ENCODE results near the gene ANP32A.

GRCh38 chr15:68729789-68730411 lies 90.8 kb downstream of the ANP32A start:
- TF ChIP-seq, protein P1, sequence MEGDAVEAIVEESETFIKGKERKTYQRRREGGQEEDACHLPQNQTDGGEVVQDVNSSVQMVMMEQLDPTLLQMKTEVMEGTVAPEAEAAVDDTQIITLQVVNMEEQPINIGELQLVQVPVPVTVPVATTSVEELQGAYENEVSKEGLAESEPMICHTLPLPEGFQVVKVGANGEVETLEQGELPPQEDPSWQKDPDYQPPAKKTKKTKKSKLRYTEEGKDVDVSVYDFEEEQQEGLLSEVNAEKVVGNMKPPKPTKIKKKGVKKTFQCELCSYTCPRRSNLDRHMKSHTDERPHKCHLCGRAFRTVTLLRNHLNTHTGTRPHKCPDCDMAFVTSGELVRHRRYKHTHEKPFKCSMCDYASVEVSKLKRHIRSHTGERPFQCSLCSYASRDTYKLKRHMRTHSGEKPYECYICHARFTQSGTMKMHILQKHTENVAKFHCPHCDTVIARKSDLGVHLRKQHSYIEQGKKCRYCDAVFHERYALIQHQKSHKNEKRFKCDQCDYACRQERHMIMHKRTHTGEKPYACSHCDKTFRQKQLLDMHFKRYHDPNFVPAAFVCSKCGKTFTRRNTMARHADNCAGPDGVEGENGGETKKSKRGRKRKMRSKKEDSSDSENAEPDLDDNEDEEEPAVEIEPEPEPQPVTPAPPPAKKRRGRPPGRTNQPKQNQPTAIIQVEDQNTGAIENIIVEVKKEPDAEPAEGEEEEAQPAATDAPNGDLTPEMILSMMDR (IDR thresholded peaks at IDR 0.05 in 4 of 5, conservative IDR thresholded peaks at IDR 0.05 in 1 of 5) = no peak
- TF ChIP-seq POLR2A (IDR thresholded peaks at IDR 0.05) = no peak
